HepG2 (cell line): Measurements from ENCODE around the gene TEDC1. TPM values are rescaled to one million over a fixed set of nuclear protein-coding genes. Genes with fewer than 3 reads are reported as not detected.

Source experiments
- AGO1 ChIP-seq: fragments of 200-400 bp; formaldehyde crosslinking; IDR thresholded peaks from 2 replicates; pipeline ENCODE4 v1.6.1; 2017; ENCODE audit warnings: mild to moderate bottlenecking, low read depth, low read length, moderate library complexity; ENCODE audit not compliant: poor library complexity, severe bottlenecking
- AHDC1 ChIP-seq: sonication (generic); formaldehyde crosslinking; IDR thresholded peaks from 2 replicates; pipeline ENCODE4 v1.5.1; 2020; ENCODE audit warnings: mild to moderate bottlenecking, missing genetic modification reagents, borderline replicate concordance
- ATF7-NPFF ChIP-seq: sonication (generic); formaldehyde crosslinking; IDR thresholded peaks from 2 replicates; pipeline ENCODE4 v1.8.1; 2023; ENCODE audit warnings: mild to moderate bottlenecking, low read depth, missing genetic modification reagents, moderate library complexity
- MEIS2 ChIP-seq: sonication (generic); formaldehyde crosslinking; IDR thresholded peaks from 2 replicates; pipeline ENCODE4 v1.9.0; 2021; ENCODE audit warnings: mild to moderate bottlenecking, missing genetic modification reagents
- TARDBP ChIP-seq: sonication (generic); formaldehyde crosslinking; IDR thresholded peaks from 2 replicates; pipeline ENCODE4 v1.8.0; 2022; ENCODE audit warnings: mild to moderate bottlenecking, missing genetic modification reagents
- TRAFD1 ChIP-seq: sonication (generic); formaldehyde crosslinking; IDR thresholded peaks from 2 replicates; pipeline ENCODE4 v1.5.1; 2020; ENCODE audit warnings: missing genetic modification reagents, mild to moderate bottlenecking, borderline replicate concordance
- ZBTB40 ChIP-seq, 2 experiments: fragments of 450-650 bp in 1 of 2; sonication (generic) in 1 of 2; formaldehyde crosslinking in 1 of 2; IDR thresholded peaks; 2 replicates each; pipeline versions ENCODE4 v1.6.1 to v1.8.0; 2016 to 2022; ENCODE audit warnings: antibody characterized with exemption in 1 of 2, mild to moderate bottlenecking in 1 of 2, missing genetic modification reagents in 1 of 2
- ZFP36L1 ChIP-seq: sonication (generic); formaldehyde crosslinking; IDR thresholded peaks from 2 replicates; pipeline ENCODE4 v1.8.0; 2022; ENCODE audit warnings: mild to moderate bottlenecking, missing genetic modification reagents, moderate library complexity
- ZNF343 ChIP-seq: sonication (generic); formaldehyde crosslinking; IDR thresholded peaks from 2 replicates; pipeline ENCODE4 v1.4.0; 2020; ENCODE audit warnings: mild to moderate bottlenecking, missing genetic modification reagents
- ZNF883 ChIP-seq: sonication (generic); formaldehyde crosslinking; IDR thresholded peaks from 2 replicates; pipeline ENCODE4 v1.5.1; 2020; ENCODE audit warnings: mild to moderate bottlenecking, missing genetic modification reagents; ENCODE audit errors: not compliant biosample characterization
- polyA plus RNA-seq, 8 experiments: library from polyadenylated mRNA; depleted of rRNA in 3 of 8; stranded (reverse) in 7 of 8; unstranded in 1 of 8; fragments of >200 nt; fragmentation: Illumina TruSeq in 4 of 8; extraction: Trizol in 4 of 8; gene quantifications; 2 replicates each; pipeline versions ENCODE4 v1.2.1 to v1.2.3, GENCODE V29; 2011 to 2016; ENCODE audit warnings: low read depth in 4 of 8, missing spikeins in 1 of 8, mixed read lengths in 1 of 8; ENCODE audit not compliant: insufficient read depth in 1 of 8
- total RNA-seq, 5 experiments: library from RNA; depleted of rRNA; stranded (reverse); fragments of >200 nt; fragmentation: Illumina TruSeq; extraction: Trizol; gene quantifications; 2 replicates each; pipeline ENCODE4 v1.2.3, GENCODE V29; 2016; ENCODE audit warnings: low read depth in 1 of 5

The TEDC1 gene
- total and polyA plus RNA-seq, 2 of the 13 experiments (the other 11 are each of a cell fraction or from before 2014, with no cell fraction given): 5.7 to 27.4 TPM

GRCh38 chr14:105490572-105491365 is at the start of gene TEDC1 (continued):
- TF ChIP-seq ZNF343: no peak
- peak; percentile 29; the same call in 1 of the 2 replicates for TF ChIP-seq MEIS2 (CRISPR knock-in tag)
- TF ChIP-seq AGO1: peak; percentile 100
- no peak for TF ChIP-seq TRAFD1 (CRISPR knock-in tag)
- 0 out of 2 replicates have a peak, but pooled peaks have one; percentile 62 for TF ChIP-seq TARDBP (CRISPR knock-in tag)
- peak; percentile 88 for TF ChIP-seq ZBTB40 (IDR thresholded peaks at IDR 0.05)
- peak; percentile 74; the same call in 1 of the 2 replicates for TF ChIP-seq ZBTB40 (CRISPR knock-in tag; IDR thresholded peaks at IDR 0.05)
- TF ChIP-seq ZFP36L1 (CRISPR knock-in tag): peak; percentile 84; the same call in 1 of the 2 replicates
- peak; percentile 54 for TF ChIP-seq ATF7-NPFF (CRISPR knock-in tag)
- 0 out of 2 replicates have a peak, but pooled peaks have one; percentile 46 for TF ChIP-seq AHDC1 (CRISPR knock-in tag)
- TF ChIP-seq ZNF883: peak; percentile 16
